ENCODE measurements around the gene ARMC3. TPM values are rescaled to one million over a fixed set of nuclear protein-coding genes. Genes with fewer than 3 reads are reported as not detected.

The ARMC3 gene
- total and polyA plus RNA-seq, 12 donors = 0.17 TPM; not detected in 11

DNA sequence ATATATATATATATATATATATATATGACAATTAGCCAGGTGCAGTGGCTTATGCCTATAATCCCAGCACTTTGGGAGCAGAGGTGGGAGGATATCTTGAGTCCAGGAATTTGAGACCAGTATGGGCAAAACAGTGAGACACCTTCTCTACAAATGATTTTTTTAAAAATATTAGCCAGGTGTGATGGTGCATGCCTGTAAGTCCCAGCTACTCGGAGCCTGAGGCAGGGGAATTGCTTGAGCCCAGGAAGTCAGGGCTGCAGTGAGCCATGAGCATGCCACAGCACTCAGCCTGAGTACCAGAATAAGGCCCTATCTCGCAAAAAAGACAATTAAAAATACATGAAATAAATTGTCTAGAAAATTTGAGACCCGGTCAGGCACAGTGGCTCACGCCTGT lies 120.3 kb downstream of the ARMC3 start:
- H3K36me3 ChIP-seq (replicated peaks in 1 of 2) = no peaks in the 10 kb centered on the region
- H3K27me3 ChIP-seq = peaks cover 3% of the 10 kb centered on the region
- no peak for TF ChIP-seq POLR2A (IDR thresholded peaks at IDR 0.05)
- TF ChIP-seq, protein P1, sequence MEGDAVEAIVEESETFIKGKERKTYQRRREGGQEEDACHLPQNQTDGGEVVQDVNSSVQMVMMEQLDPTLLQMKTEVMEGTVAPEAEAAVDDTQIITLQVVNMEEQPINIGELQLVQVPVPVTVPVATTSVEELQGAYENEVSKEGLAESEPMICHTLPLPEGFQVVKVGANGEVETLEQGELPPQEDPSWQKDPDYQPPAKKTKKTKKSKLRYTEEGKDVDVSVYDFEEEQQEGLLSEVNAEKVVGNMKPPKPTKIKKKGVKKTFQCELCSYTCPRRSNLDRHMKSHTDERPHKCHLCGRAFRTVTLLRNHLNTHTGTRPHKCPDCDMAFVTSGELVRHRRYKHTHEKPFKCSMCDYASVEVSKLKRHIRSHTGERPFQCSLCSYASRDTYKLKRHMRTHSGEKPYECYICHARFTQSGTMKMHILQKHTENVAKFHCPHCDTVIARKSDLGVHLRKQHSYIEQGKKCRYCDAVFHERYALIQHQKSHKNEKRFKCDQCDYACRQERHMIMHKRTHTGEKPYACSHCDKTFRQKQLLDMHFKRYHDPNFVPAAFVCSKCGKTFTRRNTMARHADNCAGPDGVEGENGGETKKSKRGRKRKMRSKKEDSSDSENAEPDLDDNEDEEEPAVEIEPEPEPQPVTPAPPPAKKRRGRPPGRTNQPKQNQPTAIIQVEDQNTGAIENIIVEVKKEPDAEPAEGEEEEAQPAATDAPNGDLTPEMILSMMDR (IDR thresholded peaks at IDR 0.05) = no peak
- no peak overlapping the region for H3K4me3 ChIP-seq
- no peak for DNase-seq
- H3K4me1 ChIP-seq (replicated peaks in 1 of 2) = no peaks in the 10 kb centered on the region
- H3K9me3 ChIP-seq (replicated peaks in 1 of 3) = no peaks in the 10 kb centered on the region
- intact Hi-C loops (cut with DNase I) = no loop called here
- H3K27ac ChIP-seq = no peak overlapping the region
- WGBS, 4 donors = 85 to 94% (median 89%) methylated on average over 4 of the region's 4 CpGs

DNA sequence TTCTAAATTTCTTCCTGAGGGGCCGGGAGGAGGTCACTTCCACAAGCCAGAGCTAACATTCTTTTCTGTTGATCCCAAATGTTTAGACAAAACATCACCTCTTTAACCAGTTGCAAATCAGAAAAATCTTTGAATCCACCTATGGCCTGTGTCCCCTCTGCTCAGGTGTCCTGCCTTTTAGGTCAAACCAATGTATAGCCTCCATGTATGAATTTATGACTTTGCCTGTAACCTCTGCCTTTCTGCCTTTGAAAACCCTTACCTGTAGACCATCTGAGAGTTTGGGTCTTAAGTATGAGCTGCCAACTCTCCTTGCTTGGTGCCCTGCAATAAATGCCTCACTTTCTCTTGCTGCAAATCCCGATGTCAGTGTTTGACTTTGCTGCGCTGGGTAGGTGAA lies 123.4 kb downstream of the ARMC3 start:
- no peak overlapping the region for H3K27ac ChIP-seq
- no peak for TF ChIP-seq POLR2A (IDR thresholded peaks at IDR 0.05)
- TF ChIP-seq, protein P1 (IDR thresholded peaks at IDR 0.05) = no peak
- peaks cover 8% of the 10 kb centered on the region for H3K27me3 ChIP-seq
- 85 to 96% (median 89%) methylated on average over 3 of the region's 3 CpGs for WGBS, 4 donors
- intact Hi-C loops (cut with DNase I) = no loop called here
- H3K36me3 ChIP-seq (replicated peaks in 1 of 2) = no peaks in the 10 kb centered on the region
- DNase-seq = no peak
- no peak overlapping the region for H3K4me3 ChIP-seq
- H3K9me3 ChIP-seq (replicated peaks in 1 of 3) = no peaks in the 10 kb centered on the region
- H3K4me1 ChIP-seq (replicated peaks in 1 of 2) = no peaks in the 10 kb centered on the region

DNA sequence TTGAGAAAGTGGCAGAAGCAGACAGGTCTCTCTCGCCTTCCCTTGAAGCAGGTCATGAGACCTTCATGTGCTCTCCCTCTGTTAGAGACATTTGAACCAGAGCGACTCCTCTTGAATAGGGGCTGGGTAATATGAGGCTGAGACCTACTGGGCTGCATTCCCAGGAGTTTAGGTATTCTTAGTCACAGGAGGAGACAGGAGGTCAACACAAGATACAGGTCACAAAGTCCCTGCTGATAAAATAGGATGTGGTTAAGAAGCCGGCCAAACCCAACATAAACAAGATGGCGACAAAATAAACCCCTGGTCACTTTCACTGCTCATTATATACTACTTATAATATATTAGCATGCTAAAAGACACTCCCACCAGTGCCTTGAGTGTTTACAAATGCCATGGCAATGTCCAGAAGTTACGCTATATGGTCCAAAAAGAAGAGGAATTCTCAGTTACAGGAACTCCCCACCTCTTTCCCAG lies 124.0 kb downstream of the ARMC3 start:
- intact Hi-C loops (cut with DNase I) = no loop called here
- no peak for TF ChIP-seq POLR2A (IDR thresholded peaks at IDR 0.05)
- TF ChIP-seq, protein P1 (IDR thresholded peaks at IDR 0.05) = no peak
- H3K9me3 ChIP-seq (replicated peaks in 1 of 3) = no peaks in the 10 kb centered on the region
- H3K4me1 ChIP-seq (replicated peaks in 1 of 2) = no peaks in the 10 kb centered on the region
- WGBS, 4 donors = 83 to 93% (median 86%) methylated on average over 5 of the region's 5 CpGs
- H3K4me3 ChIP-seq = no peak overlapping the region
- peaks cover 8% of the 10 kb centered on the region for H3K27me3 ChIP-seq
- no peaks in the 10 kb centered on the region for H3K36me3 ChIP-seq (replicated peaks in 1 of 2)
- DNase-seq = no peak
- H3K27ac ChIP-seq = no peak overlapping the region

DNA sequence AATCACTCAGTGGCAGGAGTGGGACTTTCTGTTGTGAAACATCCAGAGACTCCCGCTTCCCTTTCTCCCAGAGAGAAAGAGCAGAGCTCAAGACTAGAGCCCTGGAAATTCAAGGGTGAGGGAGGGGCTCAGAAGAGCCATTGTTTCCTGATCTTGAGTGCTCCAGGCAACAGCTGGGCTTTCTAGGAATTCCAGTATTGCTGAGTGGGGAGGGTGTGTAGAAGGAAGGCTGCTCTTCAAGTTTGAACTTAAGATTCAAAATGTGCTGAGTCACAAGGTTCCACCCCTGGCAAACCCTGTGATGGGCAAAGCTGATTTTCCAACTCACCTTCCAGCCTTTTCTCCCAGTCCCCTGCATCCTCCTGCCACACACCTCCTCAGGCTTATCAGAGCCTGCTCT lies 125.2 kb downstream of the ARMC3 start:
- no peaks in the 10 kb centered on the region for H3K4me1 ChIP-seq (replicated peaks in 1 of 2)
- no peak overlapping the region for H3K27ac ChIP-seq
- H3K9me3 ChIP-seq (replicated peaks in 1 of 3) = no peaks in the 10 kb centered on the region
- TF ChIP-seq, protein P1 (IDR thresholded peaks at IDR 0.05) = no peak
- no peak for TF ChIP-seq POLR2A (IDR thresholded peaks at IDR 0.05)
- peaks cover 8% of the 10 kb centered on the region for H3K27me3 ChIP-seq
- no peak overlapping the region for H3K4me3 ChIP-seq
- intact Hi-C loops (cut with DNase I) = no loop called here
- 39 to 58% (median 40%) methylated on average over 1 of the region's 1 CpG for WGBS, 4 donors
- DNase-seq = no peak
- no peaks in the 10 kb centered on the region for H3K36me3 ChIP-seq (replicated peaks in 1 of 2)

All from adrenal gland (tissue), 12 donors.